Loucy (cell line): ENCODE results near the gene RARRES1.

Experiments
- H2AFZ ChIP-seq: fragments of 200-600 bp; sonication (generic); 2 replicates; pipeline ENCODE4 v1.6.0; 2016; ENCODE audit warnings: antibody characterized with exemption, mild to moderate bottlenecking, low read length, moderate library complexity
- H3F3A ChIP-seq: fragments of 200-600 bp; 2 replicates; pipeline ENCODE4 v1.6.0; 2016; ENCODE audit warnings: antibody characterized with exemption, low read depth, mild to moderate bottlenecking
- H3K27me3 ChIP-seq: fragments of 200-600 bp; sonication (generic); 2 replicates; pipeline ENCODE4 v1.6.1; 2014; ENCODE audit warnings: low read length, mild to moderate bottlenecking; ENCODE audit not compliant: insufficient read depth, poor library complexity, severe bottlenecking
- H3K36me3 ChIP-seq: fragments of 200-600 bp; sonication (generic); 2 replicates; pipeline ENCODE4 v1.6.1; 2016; ENCODE audit warnings: low read length; ENCODE audit not compliant: insufficient read depth
- H3K4me1 ChIP-seq: fragments of 200-600 bp; sonication (generic); 2 replicates; pipeline ENCODE4 v1.5.1; 2014; ENCODE audit warnings: low read length, mild to moderate bottlenecking; ENCODE audit not compliant: insufficient read depth, poor library complexity, severe bottlenecking
- H3K4me2 ChIP-seq: fragments of 200-600 bp; sonication (generic); 2 replicates; pipeline ENCODE4 v1.6.0; 2014; ENCODE audit warnings: antibody characterized with exemption, low read length, low read depth, mild to moderate bottlenecking; ENCODE audit not compliant: poor library complexity, severe bottlenecking
- H3K4me3 ChIP-seq: fragments of 200-600 bp; sonication (generic); 2 replicates; pipeline ENCODE4 v1.5.1; 2014; ENCODE audit warnings: low read length, mild to moderate bottlenecking, mixed read lengths; ENCODE audit not compliant: poor library complexity, severe bottlenecking
- H3K79me2 ChIP-seq: fragments of 200-600 bp; sonication (generic); 2 replicates; pipeline ENCODE4 v1.6.1; 2014; ENCODE audit warnings: low read length; ENCODE audit not compliant: insufficient read depth
- H3K9ac ChIP-seq: fragments of 200-600 bp; sonication (generic); 2 replicates; pipeline ENCODE4 v1.6.0; 2014; ENCODE audit warnings: mild to moderate bottlenecking, low read depth, low read length, moderate library complexity; ENCODE audit not compliant: poor library complexity, severe bottlenecking
- H3K9me2 ChIP-seq: fragments of 200-600 bp; sonication (generic); replicated peaks from 2 replicates; pipeline ENCODE4 v1.6.1; 2016; ENCODE audit warnings: low read depth, low read length, mixed read lengths
- H3K9me3 ChIP-seq: fragments of 200-600 bp; sonication (generic); 2 replicates; pipeline ENCODE4 v1.6.1; 2014; ENCODE audit warnings: mild to moderate bottlenecking, antibody characterized with exemption, low read length, low read depth; ENCODE audit not compliant: insufficient read depth
- H4K20me1 ChIP-seq: fragments of 200-600 bp; sonication (generic); 2 replicates; pipeline ENCODE4 v1.6.0; 2014; ENCODE audit warnings: antibody characterized with exemption, low read length, mild to moderate bottlenecking; ENCODE audit not compliant: insufficient read depth, poor library complexity, severe bottlenecking
- EZH2phosphoT487 ChIP-seq: fragments of 200-600 bp; IDR thresholded peaks from 2 replicates; pipeline ENCODE4 v1.6.1; 2018; ENCODE audit warnings: antibody characterized with exemption, mild to moderate bottlenecking, moderate library complexity, borderline replicate concordance
- TF ChIP-seq, protein P1 (sequence below): fragments of 200-600 bp; sonication (generic); conservative IDR thresholded peaks from 2 replicates; pipeline ENCODE4 v1.5.1; 2014; ENCODE audit warnings: mild to moderate bottlenecking, antibody characterized with exemption, low read length

The RARRES1 gene

DNA sequence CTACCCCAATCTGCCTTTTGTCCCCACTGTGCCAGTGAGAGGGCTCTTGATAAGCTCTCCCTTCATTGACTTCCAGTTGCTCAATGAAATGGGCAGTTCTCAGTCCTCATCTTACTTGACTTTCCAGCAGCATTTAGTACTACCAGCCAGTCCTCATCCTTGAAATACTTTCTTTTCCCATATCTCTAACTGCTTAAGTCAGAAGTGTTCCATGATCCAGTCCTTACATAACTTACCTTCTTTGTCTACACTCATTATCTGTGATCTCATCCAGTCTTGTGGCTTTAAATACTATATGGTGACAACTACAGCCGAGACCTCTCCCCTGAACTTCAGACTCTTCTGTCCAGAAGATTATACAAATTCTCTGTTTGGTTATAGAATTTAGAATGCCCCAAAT, 28.7 kb downstream of the RARRES1 start:
- H3K36me3 ChIP-seq = peaks cover 8% of the 10 kb centered on the region; the same call in 1 of the 2 replicates
- H3K9me3 ChIP-seq = no peaks in the 10 kb centered on the region
- H3K79me2 ChIP-seq = no peaks in the 10 kb centered on the region
- no peaks in the 10 kb centered on the region for H3K4me1 ChIP-seq
- H3K9me2 ChIP-seq = no peaks in the 10 kb centered on the region
- no peak overlapping the region for H3K4me3 ChIP-seq
- no peak overlapping the region for H3K9ac ChIP-seq
- H3K27me3 ChIP-seq = no peaks in the 10 kb centered on the region
- no peak overlapping the region for H3K4me2 ChIP-seq
- H3F3A ChIP-seq = no peaks in the 10 kb centered on the region
- no peak for TF ChIP-seq EZH2phosphoT487
- TF ChIP-seq, protein P1, sequence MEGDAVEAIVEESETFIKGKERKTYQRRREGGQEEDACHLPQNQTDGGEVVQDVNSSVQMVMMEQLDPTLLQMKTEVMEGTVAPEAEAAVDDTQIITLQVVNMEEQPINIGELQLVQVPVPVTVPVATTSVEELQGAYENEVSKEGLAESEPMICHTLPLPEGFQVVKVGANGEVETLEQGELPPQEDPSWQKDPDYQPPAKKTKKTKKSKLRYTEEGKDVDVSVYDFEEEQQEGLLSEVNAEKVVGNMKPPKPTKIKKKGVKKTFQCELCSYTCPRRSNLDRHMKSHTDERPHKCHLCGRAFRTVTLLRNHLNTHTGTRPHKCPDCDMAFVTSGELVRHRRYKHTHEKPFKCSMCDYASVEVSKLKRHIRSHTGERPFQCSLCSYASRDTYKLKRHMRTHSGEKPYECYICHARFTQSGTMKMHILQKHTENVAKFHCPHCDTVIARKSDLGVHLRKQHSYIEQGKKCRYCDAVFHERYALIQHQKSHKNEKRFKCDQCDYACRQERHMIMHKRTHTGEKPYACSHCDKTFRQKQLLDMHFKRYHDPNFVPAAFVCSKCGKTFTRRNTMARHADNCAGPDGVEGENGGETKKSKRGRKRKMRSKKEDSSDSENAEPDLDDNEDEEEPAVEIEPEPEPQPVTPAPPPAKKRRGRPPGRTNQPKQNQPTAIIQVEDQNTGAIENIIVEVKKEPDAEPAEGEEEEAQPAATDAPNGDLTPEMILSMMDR = no peak
- no peak overlapping the region for H2AFZ ChIP-seq
- H4K20me1 ChIP-seq = no peaks in the 10 kb centered on the region

DNA sequence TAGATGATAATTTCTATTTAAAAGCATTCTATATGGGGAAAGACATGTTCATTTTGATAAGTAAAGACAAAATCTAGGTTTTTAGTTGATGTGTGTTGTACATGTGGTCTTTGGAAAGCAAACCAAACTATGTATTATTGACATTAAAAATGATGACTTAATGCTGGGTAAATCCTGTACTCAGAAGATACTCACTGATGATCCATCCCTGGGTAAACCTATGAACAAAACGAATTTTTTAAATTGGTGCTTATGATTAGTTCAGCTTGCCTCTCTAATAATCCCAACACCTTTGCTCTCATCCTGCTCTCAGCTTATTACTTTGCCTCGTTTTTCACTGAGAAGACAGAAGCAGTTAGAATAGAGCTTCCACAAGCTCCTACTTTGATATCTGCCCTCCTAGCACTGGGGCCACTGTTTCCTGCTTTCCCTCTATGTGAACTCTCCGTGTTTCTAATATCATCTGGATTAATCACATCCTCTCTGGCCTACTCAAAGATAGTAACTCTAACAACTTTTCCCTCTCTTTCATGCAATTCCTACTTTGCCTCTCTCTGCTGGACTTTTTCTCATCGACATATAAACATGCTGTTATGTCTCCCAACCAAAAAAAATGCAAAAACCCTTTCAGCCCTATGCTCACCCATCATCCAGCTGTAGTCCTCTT, 29.3 kb downstream of the RARRES1 start:
- Histone ChIP-seq H3F3A (no peaks in the 10 kb centered on the region), H4K20me1 (no peaks in the 10 kb centered on the region), H3K4me1 (no peaks in the 10 kb centered on the region), H3K9me3 (no peaks in the 10 kb centered on the region), H3K4me3 (no peak overlapping the region), H3K4me2 (no peak overlapping the region), H3K36me3 (peaks cover 5% of the 10 kb centered on the region; the same call in 1 of the 2 replicates), H3K27me3 (no peaks in the 10 kb centered on the region), H2AFZ (no peak overlapping the region), H3K9ac (no peak overlapping the region), H3K9me2 (no peaks in the 10 kb centered on the region), H3K79me2 (no peaks in the 10 kb centered on the region)
- TF ChIP-seq EZH2phosphoT487 = no peak
- TF ChIP-seq, protein P1 = no peak

DNA sequence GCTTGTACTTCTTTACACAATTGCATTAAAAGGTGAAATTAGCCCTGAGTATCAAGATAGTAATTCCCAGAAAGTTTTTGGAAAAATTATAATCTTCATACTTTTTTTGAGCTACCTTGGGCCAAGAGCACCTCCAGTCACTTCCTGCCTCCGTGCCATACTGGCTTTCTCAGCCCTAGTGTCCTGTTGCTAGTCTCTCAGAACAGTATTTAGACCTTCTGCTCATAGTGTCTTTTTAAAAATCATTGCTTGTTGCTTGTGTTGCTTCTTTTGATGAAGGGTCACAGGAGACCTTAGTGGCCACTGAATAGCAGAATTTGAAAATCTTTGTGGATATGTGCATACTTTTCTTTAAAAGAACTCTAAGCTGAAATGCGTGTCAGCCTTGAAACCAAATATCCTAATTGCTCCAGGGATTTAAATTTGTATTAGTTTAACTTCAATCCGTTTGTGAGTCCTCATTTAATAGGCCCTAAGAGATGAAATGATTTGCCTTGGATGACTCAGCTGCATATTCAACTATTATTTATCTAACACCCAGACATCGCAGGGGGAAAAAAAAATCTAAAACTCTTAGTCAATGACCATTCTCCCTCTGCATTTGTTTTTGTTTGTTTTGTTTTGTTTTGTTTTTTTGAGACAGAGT, 30.7 kb downstream of the RARRES1 start:
- Histone ChIP-seq H3K9me3 (no peaks in the 10 kb centered on the region), H3K27me3 (no peaks in the 10 kb centered on the region), H3K9ac (no peak overlapping the region), H3K9me2 (no peaks in the 10 kb centered on the region), H4K20me1 (no peaks in the 10 kb centered on the region), H3K4me1 (no peaks in the 10 kb centered on the region), H3K4me3 (no peak overlapping the region), H2AFZ (no peak overlapping the region), H3F3A (no peaks in the 10 kb centered on the region), H3K36me3 (0 out of 2 replicates have a peak, but pooled peaks cover 3% of the 10 kb centered on the region), H3K4me2 (no peak overlapping the region), H3K79me2 (no peaks in the 10 kb centered on the region)
- no peak for TF ChIP-seq EZH2phosphoT487
- TF ChIP-seq, protein P1 = no peak
